ENCODE results near the gene KCNC1. TPM values are rescaled to one million over a fixed set of nuclear protein-coding genes. Genes with fewer than 3 reads are reported as not detected.

Gene KCNC1
- total and polyA plus RNA-seq, 2 experiments from 2014 or later = 0.11 TPM; not detected in 1

GRCh38 chr11:17777086-17777737 lies 42.6 kb downstream of the KCNC1 start:
- no peaks in the 10 kb centered on the region for H3K36me3 Mint-ChIP-seq (ENCODE audit: low read depth)
- no peak for DNase-seq (ENCODE audit: low spot score)
- H4K20me1 ChIP-seq (replicated peaks; ENCODE audit: insufficient read depth) = no peaks in the 10 kb centered on the region
- H3K9me2 ChIP-seq (ENCODE audit: insufficient read depth) = no peaks in the 10 kb centered on the region
- H3K4me3 ChIP-seq = no peak overlapping the region
- no peak overlapping the region for H3K4me2 ChIP-seq
- H3K27me3 ChIP-seq (ENCODE audit: insufficient read depth) = no peaks in the 10 kb centered on the region
- no peak overlapping the region for H3K27ac Mint-ChIP-seq
- peaks cover 7% of the 10 kb centered on the region for H3K27me3 Mint-ChIP-seq (ENCODE audit: insufficient read depth, low read depth, poor library complexity)
- no peaks in the 10 kb centered on the region for H3K36me3 ChIP-seq (ENCODE audit: insufficient read depth)
- no peak overlapping the region for H2AFZ ChIP-seq
- H3K9me3 Mint-ChIP-seq = no peaks in the 10 kb centered on the region
- H3K27ac ChIP-seq (ENCODE audit: low read depth) = no peak overlapping the region
- no peaks in the 10 kb centered on the region for H3F3A ChIP-seq (replicated peaks; ENCODE audit: low read depth)
- no peaks in the 10 kb centered on the region for H3K79me2 ChIP-seq (replicated peaks; ENCODE audit: insufficient read depth)
- TF ChIP-seq, protein P1, sequence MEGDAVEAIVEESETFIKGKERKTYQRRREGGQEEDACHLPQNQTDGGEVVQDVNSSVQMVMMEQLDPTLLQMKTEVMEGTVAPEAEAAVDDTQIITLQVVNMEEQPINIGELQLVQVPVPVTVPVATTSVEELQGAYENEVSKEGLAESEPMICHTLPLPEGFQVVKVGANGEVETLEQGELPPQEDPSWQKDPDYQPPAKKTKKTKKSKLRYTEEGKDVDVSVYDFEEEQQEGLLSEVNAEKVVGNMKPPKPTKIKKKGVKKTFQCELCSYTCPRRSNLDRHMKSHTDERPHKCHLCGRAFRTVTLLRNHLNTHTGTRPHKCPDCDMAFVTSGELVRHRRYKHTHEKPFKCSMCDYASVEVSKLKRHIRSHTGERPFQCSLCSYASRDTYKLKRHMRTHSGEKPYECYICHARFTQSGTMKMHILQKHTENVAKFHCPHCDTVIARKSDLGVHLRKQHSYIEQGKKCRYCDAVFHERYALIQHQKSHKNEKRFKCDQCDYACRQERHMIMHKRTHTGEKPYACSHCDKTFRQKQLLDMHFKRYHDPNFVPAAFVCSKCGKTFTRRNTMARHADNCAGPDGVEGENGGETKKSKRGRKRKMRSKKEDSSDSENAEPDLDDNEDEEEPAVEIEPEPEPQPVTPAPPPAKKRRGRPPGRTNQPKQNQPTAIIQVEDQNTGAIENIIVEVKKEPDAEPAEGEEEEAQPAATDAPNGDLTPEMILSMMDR (conservative IDR thresholded peaks at IDR 0.05; ENCODE audit: low read depth in 2 of 2) = no peak
- TF ChIP-seq STAT1 (IDR thresholded peaks at IDR 0.05; ENCODE audit: unreplicated experiment) (no peak), EZH2phosphoT487 (IDR thresholded peaks at IDR 0.05; ENCODE audit: unreplicated experiment) (no peak), ZNF331 (CRISPR knock-in tag; IDR thresholded peaks at IDR 0.05; ENCODE audit: low read depth) (no peak), POLR2AphosphoS5 (IDR thresholded peaks at IDR 0.05; ENCODE audit: low read depth) (no peak), ZNF114 (CRISPR knock-in tag; IDR thresholded peaks at IDR 0.05) (no peak), NANOG (IDR thresholded peaks at IDR 0.05; ENCODE audit: borderline replicate concordance) (no peak), EZH2 (IDR thresholded peaks at IDR 0.05; ENCODE audit: low read depth, unreplicated experiment) (no peak), JUNB (IDR thresholded peaks at IDR 0.05; ENCODE audit: unreplicated experiment) (no peak)
- TF ChIP-seq, protein P2, sequence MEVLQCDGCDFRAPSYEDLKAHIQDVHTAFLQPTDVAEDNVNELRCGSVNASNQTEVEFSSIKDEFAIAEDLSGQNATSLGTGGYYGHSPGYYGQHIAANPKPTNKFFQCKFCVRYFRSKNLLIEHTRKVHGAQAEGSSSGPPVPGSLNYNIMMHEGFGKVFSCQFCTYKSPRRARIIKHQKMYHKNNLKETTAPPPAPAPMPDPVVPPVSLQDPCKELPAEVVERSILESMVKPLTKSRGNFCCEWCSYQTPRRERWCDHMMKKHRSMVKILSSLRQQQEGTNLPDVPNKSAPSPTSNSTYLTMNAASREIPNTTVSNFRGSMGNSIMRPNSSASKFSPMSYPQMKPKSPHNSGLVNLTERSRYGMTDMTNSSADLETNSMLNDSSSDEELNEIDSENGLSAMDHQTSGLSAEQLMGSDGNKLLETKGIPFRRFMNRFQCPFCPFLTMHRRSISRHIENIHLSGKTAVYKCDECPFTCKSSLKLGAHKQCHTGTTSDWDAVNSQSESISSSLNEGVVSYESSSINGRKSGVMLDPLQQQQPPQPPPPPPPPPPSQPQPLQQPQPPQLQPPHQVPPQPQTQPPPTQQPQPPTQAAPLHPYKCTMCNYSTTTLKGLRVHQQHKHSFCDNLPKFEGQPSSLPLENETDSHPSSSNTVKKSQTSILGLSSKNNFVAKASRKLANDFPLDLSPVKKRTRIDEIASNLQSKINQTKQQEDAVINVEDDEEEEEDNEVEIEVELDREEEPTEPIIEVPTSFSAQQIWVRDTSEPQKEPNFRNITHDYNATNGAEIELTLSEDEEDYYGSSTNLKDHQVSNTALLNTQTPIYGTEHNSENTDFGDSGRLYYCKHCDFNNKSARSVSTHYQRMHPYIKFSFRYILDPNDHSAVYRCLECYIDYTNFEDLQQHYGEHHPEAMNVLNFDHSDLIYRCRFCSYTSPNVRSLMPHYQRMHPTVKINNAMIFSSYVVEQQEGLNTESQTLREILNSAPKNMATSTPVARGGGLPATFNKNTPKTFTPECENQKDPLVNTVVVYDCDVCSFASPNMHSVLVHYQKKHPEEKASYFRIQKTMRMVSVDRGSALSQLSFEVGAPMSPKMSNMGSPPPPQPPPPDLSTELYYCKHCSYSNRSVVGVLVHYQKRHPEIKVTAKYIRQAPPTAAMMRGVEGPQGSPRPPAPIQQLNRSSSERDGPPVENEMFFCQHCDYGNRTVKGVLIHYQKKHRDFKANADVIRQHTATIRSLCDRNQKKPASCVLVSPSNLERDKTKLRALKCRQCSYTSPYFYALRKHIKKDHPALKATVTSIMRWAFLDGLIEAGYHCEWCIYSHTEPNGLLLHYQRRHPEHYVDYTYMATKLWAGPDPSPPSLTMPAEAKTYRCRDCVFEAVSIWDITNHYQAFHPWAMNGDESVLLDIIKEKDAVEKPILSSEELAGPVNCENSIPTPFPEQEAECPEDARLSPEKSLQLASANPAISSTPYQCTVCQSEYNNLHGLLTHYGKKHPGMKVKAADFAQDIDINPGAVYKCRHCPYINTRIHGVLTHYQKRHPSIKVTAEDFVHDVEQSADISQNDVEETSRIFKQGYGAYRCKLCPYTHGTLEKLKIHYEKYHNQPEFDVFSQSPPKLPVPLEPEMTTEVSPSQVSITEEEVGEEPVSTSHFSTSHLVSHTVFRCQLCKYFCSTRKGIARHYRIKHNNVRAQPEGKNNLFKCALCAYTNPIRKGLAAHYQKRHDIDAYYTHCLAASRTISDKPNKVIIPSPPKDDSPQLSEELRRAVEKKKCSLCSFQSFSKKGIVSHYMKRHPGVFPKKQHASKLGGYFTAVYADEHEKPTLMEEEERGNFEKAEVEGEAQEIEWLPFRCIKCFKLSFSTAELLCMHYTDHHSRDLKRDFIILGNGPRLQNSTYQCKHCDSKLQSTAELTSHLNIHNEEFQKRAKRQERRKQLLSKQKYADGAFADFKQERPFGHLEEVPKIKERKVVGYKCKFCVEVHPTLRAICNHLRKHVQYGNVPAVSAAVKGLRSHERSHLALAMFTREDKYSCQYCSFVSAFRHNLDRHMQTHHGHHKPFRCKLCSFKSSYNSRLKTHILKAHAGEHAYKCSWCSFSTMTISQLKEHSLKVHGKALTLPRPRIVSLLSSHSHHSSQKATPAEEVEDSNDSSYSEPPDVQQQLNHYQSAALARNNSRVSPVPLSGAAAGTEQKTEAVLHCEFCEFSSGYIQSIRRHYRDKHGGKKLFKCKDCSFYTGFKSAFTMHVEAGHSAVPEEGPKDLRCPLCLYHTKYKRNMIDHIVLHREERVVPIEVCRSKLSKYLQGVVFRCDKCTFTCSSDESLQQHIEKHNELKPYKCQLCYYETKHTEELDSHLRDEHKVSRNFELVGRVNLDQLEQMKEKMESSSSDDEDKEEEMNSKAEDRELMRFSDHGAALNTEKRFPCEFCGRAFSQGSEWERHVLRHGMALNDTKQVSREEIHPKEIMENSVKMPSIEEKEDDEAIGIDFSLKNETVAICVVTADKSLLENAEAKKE (CRISPR knock-in tag; IDR thresholded peaks at IDR 0.05) = no peak
- H3K4me1 Mint-ChIP-seq = peaks cover 2% of the 10 kb centered on the region; the same call in 2 of the 3 replicates
- no peak overlapping the region for H3K4me3 Mint-ChIP-seq
- no peaks in the 10 kb centered on the region for H3K4me1 ChIP-seq (ENCODE audit: insufficient read depth)
- ATAC-seq = no peak

Measured in GM23338 (cell line).